ENCODE results near the gene FADS3.

Gene FADS3
- 7.6 to 18.5 (median 12.5) reads per million in 9 experiments for total RNA-seq

GRCh38 chr11:61891331-61892084 is at the start of gene FADS3:
Gene FADS3 (minus strand): TSS chr11:61891545. CDS start chr11:61891381, 164 bp downstream.
- peaks cover 3 to 4% of the 10 kb centered on the region in 2 donors for H3K4me1 Mint-ChIP-seq (ENCODE audit: low read depth in 2 of 2)
- no peaks in the 10 kb centered on the region for H3K9me3 Mint-ChIP-seq
- ATAC-seq (replicated peaks) (peak; percentile 66), DNase-seq (peak; percentile 60 to 65 (median 63))
- peaks cover 4% of the 10 kb centered on the region for H3K36me3 Mint-ChIP-seq (ENCODE audit: insufficient read depth)
- H3K4me3 Mint-ChIP-seq = peak within 1 kb of the TSS; percentile 76 to 88
- H3K27me3 Mint-ChIP-seq = no peaks in the 10 kb centered on the region
- peak within 1 kb of the TSS; percentile 19 to 90 for H3K27ac Mint-ChIP-seq

GRCh38 chr11:61940466-61940865 is 49.1 kb upstream of the FADS3 start:
- Mint-ChIP-seq H3K9me3 (peaks cover 0 to 2% of the 10 kb centered on the region in 2 donors), H3K36me3 (ENCODE audit: insufficient read depth) (no peaks in the 10 kb centered on the region), H3K27me3 (peaks cover 24 to 38% of the 10 kb centered on the region in 2 donors), H3K4me1 (ENCODE audit: low read depth in 2 of 2) (no peaks in the 10 kb centered on the region), H3K27ac (no peak overlapping the region), H3K4me3 (no peak overlapping the region)
- DNase-seq (no peak), ATAC-seq (replicated peaks) (no peak)

GRCh38 chr11:61935861-61936260 is 44.5 kb upstream of the FADS3 start:
- Mint-ChIP-seq H3K4me1 (ENCODE audit: low read depth in 2 of 2) (no peaks in the 10 kb centered on the region), H3K27ac (no peak overlapping the region), H3K4me3 (no peak overlapping the region), H3K36me3 (ENCODE audit: insufficient read depth) (no peaks in the 10 kb centered on the region), H3K9me3 (peaks cover 0 to 4% of the 10 kb centered on the region in 2 donors), H3K27me3 (peaks cover 49 to 57% of the 10 kb centered on the region in 2 donors)
- DNase-seq = no peak
- ATAC-seq (replicated peaks) = no peak

- no peaks in the 10 kb centered on the region for H3K36me3 Mint-ChIP-seq (ENCODE audit: insufficient read depth)
- H3K27me3 Mint-ChIP-seq = peaks cover 28 to 35% of the 10 kb centered on the region in 2 donors
These were observed 39.6 kb upstream of the FADS3 start for GRCh38 chr11:61930933-61931332.

GRCh38 chr11:61928606-61929005 is 37.3 kb upstream of the FADS3 start:
- Mint-ChIP-seq H3K4me1 (ENCODE audit: low read depth in 2 of 2) (no peaks in the 10 kb centered on the region), H3K36me3 (ENCODE audit: insufficient read depth) (no peaks in the 10 kb centered on the region), H3K27me3 (peaks cover 27 to 44% of the 10 kb centered on the region in 2 donors), H3K27ac (no peak overlapping the region), H3K9me3 (peaks cover 0 to 2% of the 10 kb centered on the region in 2 donors), H3K4me3 (no peak overlapping the region)
- no peak for DNase-seq
- no peak for ATAC-seq (replicated peaks)

More at GRCh38 chr11:61930933-61931332, 39.6 kb upstream of the FADS3 start:
- DNase-seq (no peak), ATAC-seq (replicated peaks) (no peak)
- Mint-ChIP-seq H3K4me1 (ENCODE audit: low read depth in 2 of 2) (no peaks in the 10 kb centered on the region), H3K27ac (no peak overlapping the region), H3K9me3 (peaks cover 0 to 3% of the 10 kb centered on the region in 2 donors), H3K4me3 (no peak overlapping the region)

- DNase-seq (no peak), ATAC-seq (replicated peaks) (no peak)
- Mint-ChIP-seq H3K4me3 (no peak overlapping the region), H3K36me3 (ENCODE audit: insufficient read depth) (no peaks in the 10 kb centered on the region), H3K9me3 (no peaks in the 10 kb centered on the region), H3K4me1 (ENCODE audit: low read depth in 2 of 2) (no peaks in the 10 kb centered on the region), H3K27ac (no peak overlapping the region), H3K27me3 (peaks cover 28 to 45% of the 10 kb centered on the region in 2 donors)
These were observed 36.2 kb upstream of the FADS3 start for GRCh38 chr11:61927501-61927900.

- Mint-ChIP-seq H3K27me3 (peaks cover 26 to 53% of the 10 kb centered on the region in 2 donors), H3K4me3 (no peak overlapping the region), H3K27ac (no peak overlapping the region), H3K4me1 (ENCODE audit: low read depth in 2 of 2) (no peaks in the 10 kb centered on the region), H3K36me3 (ENCODE audit: insufficient read depth) (no peaks in the 10 kb centered on the region), H3K9me3 (no peaks in the 10 kb centered on the region)
- DNase-seq (no peak), ATAC-seq (replicated peaks) (no peak)
These were observed 34.9 kb upstream of the FADS3 start for GRCh38 chr11:61926235-61926634.

GRCh38 chr11:61925736-61926135 is 34.4 kb upstream of the FADS3 start:
- ATAC-seq (replicated peaks) = no peak

GRCh38 chr11:61924064-61924455 is 32.7 kb upstream of the FADS3 start:
- DNase-seq = no peak
- ATAC-seq (replicated peaks) = no peak

More at GRCh38 chr11:61925736-61926135, 34.4 kb upstream of the FADS3 start:
- Mint-ChIP-seq H3K27me3 (peaks cover 26 to 54% of the 10 kb centered on the region in 2 donors), H3K4me1 (ENCODE audit: low read depth in 2 of 2) (no peaks in the 10 kb centered on the region), H3K4me3 (no peak overlapping the region), H3K27ac (peak overlapping the region in 1 of 2 donors; percentile 50), H3K36me3 (ENCODE audit: insufficient read depth) (no peaks in the 10 kb centered on the region), H3K9me3 (no peaks in the 10 kb centered on the region)
- no peak for DNase-seq

GRCh38 chr11:61923166-61924063 is 32.1 kb upstream of the FADS3 start:
- no peak for DNase-seq
- Mint-ChIP-seq H3K4me3 (no peak overlapping the region), H3K27ac (no peak overlapping the region), H3K36me3 (ENCODE audit: insufficient read depth) (no peaks in the 10 kb centered on the region), H3K27me3 (peaks cover 47 to 76% of the 10 kb centered on the region in 2 donors), H3K9me3 (no peaks in the 10 kb centered on the region), H3K4me1 (ENCODE audit: low read depth in 2 of 2) (peaks cover 2 to 3% of the 10 kb centered on the region in 2 donors)
- no peak for ATAC-seq (replicated peaks)

More at GRCh38 chr11:61924064-61924455, 32.7 kb upstream of the FADS3 start:
- Mint-ChIP-seq H3K9me3 (no peaks in the 10 kb centered on the region), H3K27me3 (peaks cover 40 to 70% of the 10 kb centered on the region in 2 donors), H3K27ac (no peak overlapping the region), H3K4me1 (ENCODE audit: low read depth in 2 of 2) (no peaks in the 10 kb centered on the region), H3K4me3 (no peak overlapping the region), H3K36me3 (ENCODE audit: insufficient read depth) (no peaks in the 10 kb centered on the region)

- ATAC-seq (replicated peaks) (no peak), DNase-seq (no peak)
- Mint-ChIP-seq H3K36me3 (ENCODE audit: insufficient read depth) (no peaks in the 10 kb centered on the region), H3K4me3 (no peak overlapping the region), H3K27me3 (peaks cover 55 to 80% of the 10 kb centered on the region in 2 donors), H3K4me1 (ENCODE audit: low read depth in 2 of 2) (peaks cover 11 to 12% of the 10 kb centered on the region in 2 donors), H3K9me3 (no peaks in the 10 kb centered on the region), H3K27ac (no peak overlapping the region)
These were observed 31.2 kb upstream of the FADS3 start for GRCh38 chr11:61922539-61922938.

GRCh38 chr11:61921446-61921845 is 30.1 kb upstream of the FADS3 start:
- peaks cover 59 to 85% of the 10 kb centered on the region in 2 donors for H3K27me3 Mint-ChIP-seq
- no peaks in the 10 kb centered on the region for H3K36me3 Mint-ChIP-seq (ENCODE audit: insufficient read depth)
- peaks cover 11 to 13% of the 10 kb centered on the region in 2 donors for H3K4me1 Mint-ChIP-seq (ENCODE audit: low read depth in 2 of 2)
- H3K9me3 Mint-ChIP-seq = no peaks in the 10 kb centered on the region
- no peak overlapping the region for H3K4me3 Mint-ChIP-seq
- DNase-seq = no peak
- no peak overlapping the region for H3K27ac Mint-ChIP-seq
- ATAC-seq (replicated peaks) = no peak
